HG03354 (cell line): ENCODE measurements around the gene SIGLEC5.

Experiments
- ATAC-seq: cut with Tn5 transposase; IDR thresholded peaks from one replicate; pipeline ENCODE4 v1.9.1; 2021; ENCODE audit warnings: mild to moderate bottlenecking; ENCODE audit not compliant: unreplicated experiment, poor library complexity, severe bottlenecking

Gene SIGLEC5

DNA sequence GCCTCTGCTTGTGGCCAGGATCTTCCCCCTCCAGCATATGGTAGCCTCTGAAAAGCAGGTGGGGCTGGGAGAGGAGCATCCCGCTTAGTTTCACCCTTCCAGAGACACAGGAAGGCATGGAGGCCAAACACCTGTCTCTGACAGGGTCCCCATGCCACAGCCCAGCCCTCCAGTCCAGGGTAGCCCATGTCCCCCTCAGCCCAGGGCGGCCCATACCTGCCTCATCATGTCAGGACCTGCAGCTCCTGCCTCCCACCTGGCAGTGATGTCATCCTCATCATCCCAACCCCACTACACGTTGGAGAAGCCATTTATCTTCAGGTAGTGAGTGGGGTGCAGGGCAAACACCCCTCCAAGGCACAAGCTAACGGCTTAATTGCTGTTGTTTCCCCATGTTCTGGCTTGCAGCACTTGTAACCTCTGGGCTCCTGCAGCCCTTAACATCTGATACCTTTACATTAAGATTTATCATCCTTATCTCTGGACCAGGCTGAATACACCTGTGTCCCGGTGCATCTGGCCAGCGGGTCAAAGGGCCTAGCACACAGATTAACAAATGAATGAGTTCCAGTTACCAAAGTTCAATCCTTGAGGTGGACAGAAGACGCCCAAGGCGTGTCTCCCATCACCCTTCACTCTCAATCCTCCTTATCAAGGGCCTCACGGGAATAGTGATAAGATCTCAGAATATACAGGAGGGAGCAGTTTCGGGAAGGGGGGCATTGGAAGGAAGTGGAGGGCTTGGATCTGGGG is 36.9 kb downstream of the SIGLEC5 start:
- ATAC-seq = no peak

DNA sequence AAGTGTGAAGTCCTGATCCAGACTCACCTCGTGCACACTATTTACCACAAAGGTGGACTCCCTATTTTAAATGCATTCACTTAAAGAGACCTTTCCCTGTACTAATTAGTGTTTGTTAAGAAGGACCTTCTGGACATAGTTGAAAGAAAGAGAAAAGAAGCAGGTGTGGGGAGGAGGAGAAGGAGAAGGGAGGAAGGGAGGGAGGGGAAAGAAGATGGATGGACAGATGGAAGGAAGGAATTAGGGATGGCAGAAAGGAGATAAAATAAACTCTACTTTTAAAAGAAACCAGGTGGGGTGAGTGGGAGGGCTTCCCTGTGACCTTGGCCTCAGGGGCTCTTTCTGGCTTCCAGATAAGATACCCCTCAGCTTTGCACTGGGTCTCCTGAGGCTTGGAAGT is 37.7 kb downstream of the SIGLEC5 start:
- ATAC-seq = no peak

- no peak for ATAC-seq
These were observed 39.8 kb downstream of the SIGLEC5 start for GRCh38 chr19:51590441-51590840.

- ATAC-seq = no peak
These were observed 40.7 kb downstream of the SIGLEC5 start for GRCh38 chr19:51589511-51589910.

- ATAC-seq = no peak
These were observed 42.7 kb downstream of the SIGLEC5 start for GRCh38 chr19:51587264-51588191.

- no peak for ATAC-seq
These were observed 43.4 kb downstream of the SIGLEC5 start for GRCh38 chr19:51586799-51587198.

DNA sequence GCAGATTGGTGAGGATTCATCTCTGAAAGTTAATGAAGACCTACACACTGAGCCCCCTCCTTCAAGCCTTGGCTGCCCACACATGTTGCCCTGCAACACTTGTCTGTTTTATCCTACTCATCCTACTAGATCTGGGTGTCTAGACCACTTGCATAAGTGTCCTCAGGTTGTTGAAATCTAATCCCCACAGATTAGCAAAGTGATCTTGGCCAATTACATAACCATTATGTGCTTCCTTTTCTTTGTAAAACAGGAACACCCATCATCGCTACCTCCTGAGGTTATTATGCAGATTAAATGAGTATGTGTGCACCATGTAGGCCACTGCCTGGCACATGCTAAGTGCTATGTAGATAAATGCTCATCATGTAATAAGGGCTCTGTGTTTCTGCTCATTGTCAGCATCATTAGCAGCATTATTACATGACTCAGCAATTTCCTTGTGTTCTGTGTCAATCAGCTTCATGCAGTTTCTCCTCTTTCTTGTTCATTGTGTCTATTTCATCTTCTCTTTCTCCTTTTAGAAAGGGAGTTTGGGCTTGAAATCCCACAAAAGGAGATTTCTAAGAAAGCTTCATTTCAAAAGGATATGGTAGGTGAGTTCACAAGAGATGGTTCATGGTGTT is 44.0 kb downstream of the SIGLEC5 start:
- ATAC-seq = no peak

DNA sequence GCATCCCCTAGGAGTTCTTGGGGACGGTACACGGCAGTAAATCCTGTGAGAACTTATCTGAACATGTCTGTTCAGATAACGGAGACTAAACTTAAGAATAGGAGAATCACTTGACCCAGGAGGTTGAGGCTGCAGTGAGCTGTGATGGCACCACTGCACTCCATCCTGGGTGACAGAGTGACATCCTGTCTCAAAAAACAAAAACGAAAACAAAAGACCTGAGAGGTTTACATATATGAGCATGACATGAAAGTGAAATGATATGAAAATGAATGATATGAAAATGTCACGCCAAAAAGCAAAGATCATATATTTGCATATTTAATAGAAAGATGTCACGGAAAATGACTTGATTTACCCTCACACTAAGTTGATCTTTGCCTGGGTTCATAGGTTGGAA is 53.4 kb downstream of the SIGLEC5 start:
- no peak for ATAC-seq

- no peak for ATAC-seq
These were observed 56.9 kb downstream of the SIGLEC5 start for GRCh38 chr19:51573331-51573730.

- ATAC-seq = no peak
These were observed 57.3 kb downstream of the SIGLEC5 start for GRCh38 chr19:51572908-51573307.

DNA sequence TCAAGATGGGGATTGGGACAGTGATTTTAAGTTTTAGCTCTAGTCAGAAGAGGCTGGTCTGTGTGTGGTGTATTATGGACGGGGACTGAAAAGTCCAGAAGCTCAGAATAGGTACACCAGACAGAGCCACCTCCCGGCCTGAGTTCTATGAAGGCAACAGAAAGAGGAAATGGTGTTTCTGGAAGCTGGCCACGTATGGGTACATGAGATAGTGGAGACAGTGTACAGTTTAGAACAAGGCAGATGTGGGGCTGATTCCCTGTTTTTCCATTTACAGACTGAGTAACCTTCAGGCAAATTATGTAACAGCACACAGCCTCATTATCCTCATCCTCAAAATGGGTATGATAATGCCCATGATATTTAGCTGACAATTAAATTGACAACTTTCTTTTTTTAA is 57.8 kb downstream of the SIGLEC5 start:
- no peak for ATAC-seq

DNA sequence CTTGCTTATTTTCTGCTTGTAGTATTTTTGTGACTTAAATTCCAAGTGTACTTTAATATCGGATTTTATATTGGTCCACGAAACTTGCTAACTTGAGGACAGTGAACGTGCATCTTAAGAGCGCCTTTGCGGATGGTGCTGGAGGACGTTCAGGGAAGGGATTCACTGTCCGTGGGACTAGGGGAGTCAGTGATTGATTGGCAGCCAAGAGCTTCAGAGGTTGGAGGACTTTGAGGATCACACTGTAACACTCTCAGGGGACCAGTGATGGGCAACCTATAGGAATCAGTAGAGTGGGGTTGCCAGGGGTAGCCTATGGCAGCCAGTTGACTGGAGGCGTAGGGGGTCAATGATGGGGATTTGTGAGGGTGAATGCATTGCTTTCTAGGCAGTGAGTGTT is 58.6 kb downstream of the SIGLEC5 start:
- ATAC-seq = no peak

DNA sequence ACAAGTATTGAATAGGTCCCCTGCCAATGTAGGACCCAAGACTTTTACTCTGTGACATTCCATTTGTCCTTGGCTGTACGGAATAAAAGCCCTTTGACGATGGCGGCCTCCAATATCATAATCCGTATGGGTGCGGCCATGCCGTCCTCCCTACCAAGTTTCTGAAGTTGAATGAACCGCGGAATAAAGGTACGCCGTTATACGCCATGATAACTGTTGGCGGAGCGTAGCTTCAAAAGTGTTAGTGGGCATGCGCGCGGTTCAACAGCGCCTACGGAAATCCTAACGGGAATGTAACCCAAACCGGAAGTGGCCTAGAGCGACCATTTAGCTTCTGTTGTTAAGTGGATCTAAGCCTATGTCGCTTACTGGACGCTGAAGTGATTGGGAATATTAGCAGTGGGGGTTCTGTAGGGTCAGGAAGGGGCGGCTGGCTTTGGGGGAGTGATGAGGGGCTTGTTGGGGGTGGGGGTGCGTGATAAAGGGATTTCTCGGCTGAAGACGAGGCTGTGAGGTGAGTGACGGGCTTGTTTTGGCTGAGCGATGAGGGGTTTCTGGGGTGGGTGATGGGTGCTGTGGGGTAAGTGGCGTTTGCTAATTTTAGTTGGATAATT is 59.1 kb downstream of the SIGLEC5 start, which contains the start of gene ZNF175:
ZNF175 (plus strand) TSS at position 322 of the 614 bp plus-strand sequence. CDS start 2,047 bp downstream, outside the sequence.
- ATAC-seq = peak; percentile 81

- no peak for ATAC-seq
These were observed 61.7 kb downstream of the SIGLEC5 start for GRCh38 chr19:51568456-51568855.

- ATAC-seq = no peak
These were observed 62.6 kb downstream of the SIGLEC5 start for GRCh38 chr19:51567583-51567982.

- ATAC-seq = no peak
These were observed 63.6 kb downstream of the SIGLEC5 start for GRCh38 chr19:51566489-51567100.

DNA sequence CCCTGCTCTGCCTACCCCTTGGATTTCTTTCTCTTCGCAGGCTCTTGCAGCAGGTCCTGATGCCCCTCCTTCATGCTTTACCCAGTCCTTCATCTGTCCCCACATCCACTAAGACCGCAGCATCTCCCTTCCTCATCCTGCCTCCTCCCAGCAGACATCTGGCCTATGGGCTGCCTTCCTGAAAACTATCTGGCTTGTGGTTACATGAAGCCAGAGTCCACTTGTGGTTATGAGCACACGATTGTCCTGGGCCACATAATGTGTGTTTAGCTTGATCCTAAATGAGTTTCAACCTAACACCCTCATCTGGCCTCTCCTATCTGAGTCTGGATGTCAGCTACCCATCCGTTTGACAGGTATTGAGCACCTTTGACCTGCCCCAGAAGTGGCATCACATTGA is 64.6 kb downstream of the SIGLEC5 start:
- no peak for ATAC-seq

DNA sequence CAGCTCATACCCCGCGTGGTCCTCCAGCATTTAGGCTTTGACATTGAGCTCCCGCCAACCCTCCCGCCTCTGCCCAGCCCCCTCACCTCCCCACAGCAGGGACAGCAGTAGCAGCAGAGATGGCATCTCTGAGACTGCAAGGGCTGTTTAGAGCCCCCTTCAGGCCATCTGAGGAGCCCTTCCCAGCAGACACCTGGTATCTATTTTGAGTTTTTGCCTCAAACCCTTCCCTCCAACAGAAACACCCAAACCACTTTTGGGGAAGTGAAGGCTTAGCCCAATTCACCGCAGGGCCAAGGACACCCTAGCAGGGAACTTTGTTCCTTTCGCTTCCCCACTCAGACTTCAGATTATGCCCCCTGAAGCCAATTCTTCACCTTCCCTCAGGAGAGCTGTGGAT is 65.4 kb downstream of the SIGLEC5 start:
- ATAC-seq = no peak
